Omental fat pad (tissue), 4 donors: Measurements from ENCODE around the gene CELA2A. TPM values are rescaled to one million over a fixed set of nuclear protein-coding genes. Genes with fewer than 3 reads are reported as not detected.
"Not testable (repeated sequence)": the region's sequence is repeated elsewhere in the genome, so short reads cannot be mapped to it uniquely, and the experiment has no call there.

Experiments used
- ATAC-seq: fragments of 150-250 bp; one replicate; pipeline ENCODE4 v1.9.1; 2016; ENCODE audit warnings: mild to moderate bottlenecking, moderate library complexity; ENCODE audit not compliant: low FRiP score
- DNase-seq: peaks from one replicate; pipeline ENCODE4 v3.0.0-alpha.2; 2019; ENCODE audit warnings: low spot score
- total RNA-seq, 4 donors: library from RNA; depleted of rRNA; stranded (reverse); fragments of >200 nt; gene quantifications; one replicate each; pipeline ENCODE4 v1.1.0, GENCODE V29; 2016
- TF ChIP-seq, protein P1 (sequence below), 3 donors: fragments of 450-650 bp; IDR thresholded peaks; one replicate each; pipeline ENCODE4 v1.5.1; 2016 to 2017; ENCODE audit warnings: antibody characterized with exemption in 3 of 3, mild to moderate bottlenecking in 3 of 3, moderate library complexity in 2 of 3

Gene CELA2A
- total RNA-seq, 4 donors from 2014 or later = not detected

DNA sequence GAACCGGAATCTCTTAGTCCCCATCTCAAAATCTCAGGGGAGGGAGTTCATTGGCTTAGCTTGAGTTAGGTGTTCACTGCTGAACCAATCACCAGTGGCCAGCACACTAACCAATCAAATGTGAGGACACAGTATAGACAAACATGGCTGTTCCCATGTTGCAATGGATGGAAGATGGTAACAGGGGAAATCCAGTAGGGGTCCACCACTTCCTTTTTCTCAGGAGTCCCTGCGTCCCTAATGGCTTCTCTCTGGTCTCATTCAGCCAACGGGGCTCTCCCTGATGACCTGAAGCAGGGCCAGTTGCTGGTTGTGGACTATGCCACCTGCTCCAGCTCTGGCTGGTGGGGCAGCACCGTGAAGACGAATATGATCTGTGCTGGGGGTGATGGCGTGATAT lies 29.1 kb downstream of the CELA2A start:
- ATAC-seq = no peak
- TF ChIP-seq, protein P1, sequence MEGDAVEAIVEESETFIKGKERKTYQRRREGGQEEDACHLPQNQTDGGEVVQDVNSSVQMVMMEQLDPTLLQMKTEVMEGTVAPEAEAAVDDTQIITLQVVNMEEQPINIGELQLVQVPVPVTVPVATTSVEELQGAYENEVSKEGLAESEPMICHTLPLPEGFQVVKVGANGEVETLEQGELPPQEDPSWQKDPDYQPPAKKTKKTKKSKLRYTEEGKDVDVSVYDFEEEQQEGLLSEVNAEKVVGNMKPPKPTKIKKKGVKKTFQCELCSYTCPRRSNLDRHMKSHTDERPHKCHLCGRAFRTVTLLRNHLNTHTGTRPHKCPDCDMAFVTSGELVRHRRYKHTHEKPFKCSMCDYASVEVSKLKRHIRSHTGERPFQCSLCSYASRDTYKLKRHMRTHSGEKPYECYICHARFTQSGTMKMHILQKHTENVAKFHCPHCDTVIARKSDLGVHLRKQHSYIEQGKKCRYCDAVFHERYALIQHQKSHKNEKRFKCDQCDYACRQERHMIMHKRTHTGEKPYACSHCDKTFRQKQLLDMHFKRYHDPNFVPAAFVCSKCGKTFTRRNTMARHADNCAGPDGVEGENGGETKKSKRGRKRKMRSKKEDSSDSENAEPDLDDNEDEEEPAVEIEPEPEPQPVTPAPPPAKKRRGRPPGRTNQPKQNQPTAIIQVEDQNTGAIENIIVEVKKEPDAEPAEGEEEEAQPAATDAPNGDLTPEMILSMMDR (IDR thresholded peaks at IDR 0.05) = no peak
- no peak for DNase-seq

DNA sequence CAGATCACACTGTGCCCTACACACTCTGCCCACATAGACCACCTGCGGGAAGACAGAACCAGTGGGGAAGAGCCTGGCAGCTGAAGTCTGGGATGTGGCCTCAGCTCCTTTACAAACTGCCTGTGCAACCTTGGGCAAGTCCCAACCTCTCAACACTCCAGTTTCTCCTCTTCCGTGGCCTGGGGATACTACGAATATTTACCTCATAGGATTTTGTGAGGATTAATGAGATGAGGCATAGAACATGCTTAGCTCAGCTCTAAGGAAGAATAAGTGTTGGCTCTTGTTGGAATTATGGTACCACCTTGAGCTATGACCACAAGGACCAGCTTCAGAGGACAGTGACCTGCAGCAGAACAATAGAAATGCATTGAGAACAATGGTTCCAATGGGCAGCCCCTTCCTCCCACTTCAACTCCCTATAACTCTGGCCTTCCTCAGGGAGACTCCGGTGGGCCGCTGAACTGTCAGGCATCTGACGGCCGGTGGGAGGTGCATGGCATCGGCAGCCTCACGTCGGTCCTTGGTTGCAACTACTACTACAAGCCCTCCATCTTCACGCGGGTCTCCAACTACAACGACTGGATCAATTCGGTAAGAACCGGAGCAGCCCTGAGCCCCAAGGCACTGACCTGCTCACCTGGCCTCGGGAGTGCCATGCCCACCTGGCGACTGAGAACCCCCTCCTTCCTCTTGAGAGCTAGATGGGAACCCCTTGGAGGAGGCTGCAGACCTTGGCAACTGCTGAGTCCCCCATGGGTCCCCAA lies 30.5 kb downstream of the CELA2A start:
- ATAC-seq, DNase-seq: not testable (repeated sequence)

DNA sequence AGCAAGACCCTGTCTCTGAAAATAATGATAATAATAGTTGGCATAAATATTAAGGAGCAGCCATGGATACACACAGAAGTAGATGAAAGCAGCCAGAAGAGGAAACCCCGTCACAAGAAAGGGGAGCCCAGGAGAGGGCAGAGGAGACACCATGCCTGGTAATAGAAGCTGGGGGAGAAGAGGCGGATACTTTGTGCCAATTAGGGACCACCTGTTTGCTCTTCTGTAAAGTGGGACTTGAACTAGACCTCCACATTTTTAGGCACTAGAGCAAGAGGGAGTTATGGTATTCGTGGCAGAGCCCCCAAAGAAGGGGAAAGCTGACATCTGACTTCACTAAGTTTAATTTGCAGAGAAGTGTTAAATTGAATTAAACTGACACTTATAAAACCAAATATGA lies 31.8 kb downstream of the CELA2A start:
- TF ChIP-seq, protein P1 (IDR thresholded peaks at IDR 0.05) = no peak
- ATAC-seq (no peak), DNase-seq (no peak)

DNA sequence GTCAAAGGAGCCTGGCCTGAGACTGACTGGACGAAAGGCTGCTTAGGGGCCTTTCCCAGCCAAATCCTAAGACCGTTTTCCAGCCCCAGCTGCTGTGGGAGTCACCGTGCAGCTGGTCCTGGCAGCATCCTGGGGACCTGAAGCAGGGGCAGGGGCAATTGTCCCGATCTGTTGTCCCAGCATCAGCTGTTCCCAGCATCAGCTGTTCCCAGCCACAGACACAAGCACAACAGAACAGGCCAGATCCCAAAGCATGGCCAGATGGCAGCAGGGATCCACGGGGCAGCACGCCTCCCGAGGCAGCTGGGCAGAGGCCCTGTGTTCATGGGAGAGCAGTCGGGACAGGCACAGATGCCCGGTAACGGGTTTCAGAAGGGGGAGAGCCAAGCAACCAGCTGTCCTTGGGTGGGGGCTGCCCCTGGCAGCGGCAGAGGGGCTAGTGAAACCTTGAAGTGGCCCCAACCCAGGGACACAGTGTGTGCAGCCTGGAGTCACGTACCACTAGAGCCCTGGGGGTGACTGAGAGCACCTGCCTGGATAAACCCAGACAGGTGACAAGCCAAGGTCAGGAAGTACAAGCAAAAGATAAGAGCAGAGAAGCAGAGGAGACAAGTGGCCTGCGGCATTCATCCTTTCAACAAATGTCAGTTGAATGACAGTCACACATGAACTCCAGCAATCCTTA lies 32.7 kb downstream of the CELA2A start:
- DNase-seq = no peak
- TF ChIP-seq, protein P1 (IDR thresholded peaks at IDR 0.05) = no peak
- no peak for ATAC-seq

DNA sequence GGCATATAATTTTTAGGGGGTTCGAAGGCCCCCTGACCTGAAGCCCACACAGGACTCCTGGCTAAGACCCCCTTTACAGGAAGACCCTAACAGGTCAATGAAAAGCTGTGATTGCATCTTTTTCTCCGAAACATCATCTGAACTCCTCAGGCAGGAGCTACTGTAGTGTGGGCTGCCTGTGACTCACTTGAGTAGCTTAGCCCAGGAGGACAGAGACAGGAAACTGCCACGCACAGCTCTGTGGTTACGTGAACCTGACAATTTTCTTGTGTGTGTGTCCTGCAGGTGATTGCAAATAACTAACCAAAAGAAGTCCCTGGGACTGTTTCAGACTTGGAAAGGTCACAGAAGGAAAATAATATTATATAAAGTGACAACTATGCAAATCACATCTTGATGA lies 34.5 kb downstream of the CELA2A start:
- DNase-seq, ATAC-seq: not testable (repeated sequence)

DNA sequence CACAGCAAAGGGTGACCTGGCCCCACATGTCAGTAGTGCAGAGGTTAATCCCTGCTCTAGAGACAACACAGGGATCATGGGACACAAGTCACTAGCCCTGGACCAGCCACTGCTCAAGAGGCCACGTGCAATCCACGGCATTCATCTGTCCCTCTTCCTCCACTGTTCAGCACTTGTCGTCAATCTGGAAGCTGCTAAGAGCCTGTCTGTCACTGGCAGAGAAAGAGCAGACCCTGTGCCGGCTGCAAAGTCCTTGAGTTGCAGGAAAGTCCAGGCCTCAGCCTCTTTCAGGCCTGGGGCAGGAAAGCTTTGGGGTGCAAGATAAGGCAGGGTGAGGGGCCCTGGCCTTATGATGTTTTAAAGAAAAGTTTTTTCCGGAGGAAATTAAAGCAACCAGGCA lies 36.1 kb downstream of the CELA2A start:
- ATAC-seq (no peak), DNase-seq (no peak)
- TF ChIP-seq, protein P1 (IDR thresholded peaks at IDR 0.05) = no peak

DNA sequence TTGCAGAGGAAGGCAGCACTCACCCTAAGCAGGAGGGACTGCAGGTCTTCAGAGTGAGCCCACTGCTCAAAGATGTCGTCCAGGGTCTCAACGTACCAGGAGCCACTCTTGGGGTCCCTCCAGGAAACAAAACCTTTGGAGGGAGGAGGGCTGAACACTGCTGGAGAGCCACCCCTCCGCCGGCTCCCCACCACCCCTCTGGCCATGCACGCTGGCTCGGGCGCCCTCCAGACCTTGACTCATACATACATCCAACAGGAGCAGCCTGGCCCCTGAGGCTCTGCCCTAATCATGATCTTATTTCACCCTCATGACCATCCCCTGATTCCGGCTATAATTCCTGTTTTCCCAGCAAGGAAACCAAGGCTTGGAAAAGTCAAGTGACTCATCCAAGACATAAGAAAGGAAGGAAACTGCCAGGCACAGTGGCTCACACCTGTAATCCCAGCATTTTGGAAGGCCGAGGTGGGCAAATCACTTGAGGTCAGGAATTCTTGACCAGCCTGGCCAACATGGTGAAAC lies 37.4 kb downstream of the CELA2A start:
- no peak for DNase-seq
- TF ChIP-seq, protein P1 (IDR thresholded peaks at IDR 0.05) = no peak
- no peak for ATAC-seq
